Sigmoid colon (tissue), 4 donors: ENCODE results near the gene NFIB.

Experiments used
- EP300 ChIP-seq, 4 donors: sonication (generic); formaldehyde crosslinking; IDR thresholded peaks; one replicate each; pipeline ENCODE4 v1.6.1; 2017; ENCODE audit warnings: antibody characterized with exemption in 4 of 4
- POLR2A ChIP-seq, 2 donors: fragments of 450-650 bp; IDR thresholded peaks; one replicate each; pipeline ENCODE4 v1.6.1; 2016; ENCODE audit warnings: antibody characterized with exemption in 2 of 2, mild to moderate bottlenecking in 2 of 2, moderate library complexity in 2 of 2
- POLR2AphosphoS5 ChIP-seq, 4 donors: sonication (generic); formaldehyde crosslinking; IDR thresholded peaks; one replicate each; pipeline ENCODE4 v1.6.1; 2017; ENCODE audit warnings: antibody characterized with exemption in 4 of 4
- TF ChIP-seq, protein P1 (sequence below), 4 experiments: fragments of 450-650 bp in 3 of 4; fragments of 200-600 bp in 1 of 4; IDR thresholded peaks; one replicate each; pipeline ENCODE4 v1.5.1; 2016 to 2019; ENCODE audit warnings: antibody characterized with exemption in 4 of 4, mild to moderate bottlenecking in 3 of 4, moderate library complexity in 2 of 4

DNA sequence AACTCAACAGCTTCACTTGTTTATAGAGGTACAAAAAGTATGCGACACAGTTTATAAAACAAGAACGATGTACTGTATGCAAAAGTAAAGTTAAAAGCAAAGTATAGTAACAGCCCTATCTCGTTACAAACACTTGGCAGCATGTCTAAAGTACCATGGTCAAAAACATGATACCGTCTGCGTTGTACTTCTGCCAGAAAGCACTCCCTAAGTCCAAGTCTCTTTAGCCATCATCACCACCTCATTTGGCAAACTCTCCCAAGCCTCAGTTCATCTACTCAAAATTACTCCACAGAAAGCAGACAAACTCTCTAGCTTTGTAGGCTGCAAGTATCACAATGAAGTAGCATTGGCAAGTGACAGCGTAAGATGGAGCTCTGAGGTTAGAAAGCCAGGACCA is 73.4 kb downstream of the NFIB start:
- TF ChIP-seq POLR2A (IDR thresholded peaks at IDR 0.05), result no peak
- TF ChIP-seq EP300 (IDR thresholded peaks at IDR 0.05), result no peak
- TF ChIP-seq, protein P1, sequence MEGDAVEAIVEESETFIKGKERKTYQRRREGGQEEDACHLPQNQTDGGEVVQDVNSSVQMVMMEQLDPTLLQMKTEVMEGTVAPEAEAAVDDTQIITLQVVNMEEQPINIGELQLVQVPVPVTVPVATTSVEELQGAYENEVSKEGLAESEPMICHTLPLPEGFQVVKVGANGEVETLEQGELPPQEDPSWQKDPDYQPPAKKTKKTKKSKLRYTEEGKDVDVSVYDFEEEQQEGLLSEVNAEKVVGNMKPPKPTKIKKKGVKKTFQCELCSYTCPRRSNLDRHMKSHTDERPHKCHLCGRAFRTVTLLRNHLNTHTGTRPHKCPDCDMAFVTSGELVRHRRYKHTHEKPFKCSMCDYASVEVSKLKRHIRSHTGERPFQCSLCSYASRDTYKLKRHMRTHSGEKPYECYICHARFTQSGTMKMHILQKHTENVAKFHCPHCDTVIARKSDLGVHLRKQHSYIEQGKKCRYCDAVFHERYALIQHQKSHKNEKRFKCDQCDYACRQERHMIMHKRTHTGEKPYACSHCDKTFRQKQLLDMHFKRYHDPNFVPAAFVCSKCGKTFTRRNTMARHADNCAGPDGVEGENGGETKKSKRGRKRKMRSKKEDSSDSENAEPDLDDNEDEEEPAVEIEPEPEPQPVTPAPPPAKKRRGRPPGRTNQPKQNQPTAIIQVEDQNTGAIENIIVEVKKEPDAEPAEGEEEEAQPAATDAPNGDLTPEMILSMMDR (IDR thresholded peaks at IDR 0.05), result no peak
- TF ChIP-seq POLR2AphosphoS5 (IDR thresholded peaks at IDR 0.05), result no peak
